ENCODE data around the gene KCNH4.

The KCNH4 gene

GRCh38 chr17:42125565-42125964 lies 55.4 kb downstream of the KCNH4 start:
- no peak overlapping the region for H3K4me3 ChIP-seq (ENCODE audit: low read depth, low read length)
- DNase-seq (ENCODE audit: low read depth, low spot score): no peak
- ChIA-PET CTCF (interaction anchor here (0.9 to 1.4 kb wide), 2 partner anchors 17 to 97 kb away, joined by 3 read pairs; no protein-coding TSS in a partner anchor), POLR2A (no interaction called here)
- no peak for TF ChIP-seq CTCF (IDR thresholded peaks at IDR 0.05; ENCODE audit: insufficient read depth, low read length, missing control alignments)

- CTCF ChIA-PET: interaction anchor here (1.3 kb wide), 1 partner anchor 30 kb away, joined by 3 read pairs; no protein-coding TSS in a partner anchor
- POLR2A ChIA-PET: no interaction called here
- no peak for TF ChIP-seq CTCF (IDR thresholded peaks at IDR 0.05; ENCODE audit: insufficient read depth, low read length, missing control alignments)
- DNase-seq (ENCODE audit: low read depth, low spot score): no peak
- H3K4me3 ChIP-seq (ENCODE audit: low read depth, low read length): no peak overlapping the region
These were observed 56.7 kb downstream of the KCNH4 start for GRCh38 chr17:42124256-42124655.

GRCh38 chr17:42122371-42123303 lies 58.3 kb downstream of the KCNH4 start, which contains the start of gene HSPB9:
Gene HSPB9, plus strand, starts transcription at chr17:42122804. Its CDS starts 47 bp downstream, at chr17:42122851.
- CTCF ChIA-PET: interaction anchor here (1.2 to 25.6 kb wide), 3 partner anchors 20 to 160 kb away, joined by 3 to 451 read pairs (median 131); partner anchors contain the start of genes CNP, DNAJC7 and NKIRAS2
- no peak within 1 kb of the TSS; the same call in 1 of the 2 replicates for H3K4me3 ChIP-seq (ENCODE audit: low read depth, low read length)
- no peak for TF ChIP-seq CTCF (IDR thresholded peaks at IDR 0.05; ENCODE audit: insufficient read depth, low read length, missing control alignments)
- no peak for DNase-seq (ENCODE audit: low read depth, low spot score)
- POLR2A ChIA-PET: interaction anchor here (1.4 kb wide), 1 partner anchor 11 kb away, joined by 4 read pairs; no protein-coding TSS in a partner anchor

- no peak for TF ChIP-seq CTCF (IDR thresholded peaks at IDR 0.05; ENCODE audit: insufficient read depth, low read length, missing control alignments)
- peak within 1 kb of the TSS; percentile 62 for H3K4me3 ChIP-seq (ENCODE audit: low read depth, low read length)
- DNase-seq (ENCODE audit: low read depth, low spot score): no peak
- ChIA-PET POLR2A (interaction anchor here (0.5 to 1.4 kb wide), 4 partner anchors 8 to 35 kb away, joined by 3 to 4 read pairs (median 4); partner anchors contain the start of gene ZNF385C), CTCF (interaction anchor here (0.9 to 25.6 kb wide), 12 partner anchors 9 to 268 kb away, joined by 3 to 451 read pairs (median 4); partner anchors contain the start of genes CNP, DHX58, DNAJC7 and NKIRAS2)
These were observed 59.9 kb downstream of the KCNH4 start, which contains the start of gene KAT2A for GRCh38 chr17:42120770-42121769. Gene KAT2A, minus strand, starts transcription at chr17:42121367. Its CDS starts 63 bp downstream, at chr17:42121304.

- CTCF ChIA-PET: interaction anchor here (0.6 to 25.6 kb wide), 16 partner anchors 8 to 407 kb away, joined by 3 to 451 read pairs (median 4); partner anchors contain the start of genes CNP, DHX58, DNAJC7 and NKIRAS2
These were observed 60.7 kb downstream of the KCNH4 start for GRCh38 chr17:42120161-42120769.

More at GRCh38 chr17:42120161-42120769, 60.7 kb downstream of the KCNH4 start:
- POLR2A ChIA-PET: no interaction called here
- H3K4me3 ChIP-seq (ENCODE audit: low read depth, low read length): peak overlapping the region; percentile 62
- DNase-seq (ENCODE audit: low read depth, low spot score): no peak
- no peak for TF ChIP-seq CTCF (IDR thresholded peaks at IDR 0.05; ENCODE audit: insufficient read depth, low read length, missing control alignments)
